Measurements from ENCODE around the gene STRIP1. TPM values are rescaled to one million over a fixed set of nuclear protein-coding genes. Genes with fewer than 3 reads are reported as not detected.

Gene STRIP1
- total RNA-seq, 1 donor from 2014 or later: 20.0 TPM

- Histone ChIP-seq H3K27ac (no peak overlapping the region), H3K27me3 (no peaks in the 10 kb centered on the region), H3K4me1 (no peaks in the 10 kb centered on the region), H3K36me3 (no peaks in the 10 kb centered on the region), H3K9me3 (no peaks in the 10 kb centered on the region), H3K4me3 (no peak overlapping the region)
- DNase-seq (ENCODE audit: low spot score in 2 of 2): no peak
- TF ChIP-seq CTCF (IDR thresholded peaks at IDR 0.05): no peak
- intact Hi-C loops (cut with DNase I): loop anchor here (5.0 kb wide), 1 partner anchor 100 kb away; no protein-coding TSS in a partner anchor
Measured at GRCh38 chr1:110086961-110087360, 52.5 kb downstream of the STRIP1 start.

GRCh38 chr1:110087812-110088738 is 53.7 kb downstream of the STRIP1 start:
- H3K27me3 ChIP-seq: no peaks in the 10 kb centered on the region
- TF ChIP-seq CTCF (IDR thresholded peaks at IDR 0.05): peak; percentile 44 to 68 (median 66)
- intact Hi-C loops (cut with DNase I): loop anchor here (1.0 to 5.0 kb wide), 2 partner anchors 18 to 99 kb away; no protein-coding TSS in a partner anchor
- H3K9me3 ChIP-seq: no peaks in the 10 kb centered on the region
- no peak overlapping the region for H3K4me3 ChIP-seq
- no peak overlapping the region for H3K27ac ChIP-seq
- DNase-seq (ENCODE audit: low spot score in 2 of 2): no peak
- H3K36me3 ChIP-seq: no peaks in the 10 kb centered on the region
- H3K4me1 ChIP-seq: no peaks in the 10 kb centered on the region

GRCh38 chr1:110088739-110089316 is 54.4 kb downstream of the STRIP1 start:
- TF ChIP-seq CTCF (IDR thresholded peaks at IDR 0.05): no peak
- intact Hi-C loops (cut with DNase I): loop anchor here (1.0 to 5.0 kb wide), 2 partner anchors 17 to 98 kb away; no protein-coding TSS in a partner anchor

GRCh38 chr1:110089561-110090275 is 55.3 kb downstream of the STRIP1 start:
- TF ChIP-seq CTCF (IDR thresholded peaks at IDR 0.05): no peak
- H3K9me3 ChIP-seq: no peaks in the 10 kb centered on the region
- H3K27me3 ChIP-seq: no peaks in the 10 kb centered on the region
- intact Hi-C loops (cut with DNase I): loop anchor here (5.0 kb wide), 1 partner anchor 98 kb away; no protein-coding TSS in a partner anchor
- H3K4me1 ChIP-seq: no peaks in the 10 kb centered on the region
- no peak for DNase-seq (ENCODE audit: low spot score in 2 of 2)
- H3K36me3 ChIP-seq: no peaks in the 10 kb centered on the region
- H3K27ac ChIP-seq: no peak overlapping the region
- H3K4me3 ChIP-seq: no peak overlapping the region

More at GRCh38 chr1:110088739-110089316, 54.4 kb downstream of the STRIP1 start:
- Histone ChIP-seq H3K9me3 (no peaks in the 10 kb centered on the region), H3K27ac (no peak overlapping the region), H3K36me3 (no peaks in the 10 kb centered on the region), H3K27me3 (no peaks in the 10 kb centered on the region), H3K4me1 (no peaks in the 10 kb centered on the region), H3K4me3 (no peak overlapping the region)
- DNase-seq (ENCODE audit: low spot score in 2 of 2): no peak

GRCh38 chr1:110091381-110091780 is 57.0 kb downstream of the STRIP1 start:
- no peak for DNase-seq (ENCODE audit: low spot score in 2 of 2)
- no peak for TF ChIP-seq CTCF (IDR thresholded peaks at IDR 0.05)
- no peak overlapping the region for H3K27ac ChIP-seq
- intact Hi-C loops (cut with DNase I): no loop called here
- H3K4me1 ChIP-seq: no peaks in the 10 kb centered on the region
- no peaks in the 10 kb centered on the region for H3K9me3 ChIP-seq
- H3K36me3 ChIP-seq: no peaks in the 10 kb centered on the region
- H3K27me3 ChIP-seq: no peaks in the 10 kb centered on the region
- H3K4me3 ChIP-seq: no peak overlapping the region

Measured in ascending aorta (tissue), 2 donors.